Measurements from ENCODE around the gene AUNIP.

Gene AUNIP

DNA sequence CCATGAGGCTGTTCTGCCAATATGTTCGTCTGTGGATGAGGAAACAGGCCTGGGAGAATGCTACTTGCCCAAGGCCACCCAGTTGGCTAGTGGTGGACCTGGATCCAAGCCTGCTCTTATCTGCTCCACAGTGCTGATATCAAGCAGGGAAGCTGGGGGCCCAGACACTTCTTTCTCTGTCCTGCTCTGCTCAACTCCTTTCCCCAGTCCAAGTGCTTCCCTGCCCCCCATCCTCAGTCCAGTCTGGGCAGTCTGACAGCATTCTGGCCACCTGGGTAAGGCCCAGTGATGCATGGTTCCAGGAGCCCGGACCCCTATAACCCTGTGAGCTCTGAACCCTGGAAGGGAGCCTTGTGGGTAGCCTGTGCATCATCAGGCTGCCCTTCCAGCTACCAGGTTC lies 20.4 kb upstream of the AUNIP start:
- Histone ChIP-seq H3K4me2 (ENCODE audit: low read length, poor library complexity, severe bottlenecking) (no peak overlapping the region), H3K79me1 (replicated peaks; ENCODE audit: low read length, poor library complexity, severe bottlenecking) (peaks cover 2% of the 10 kb centered on the region), H3K14ac (ENCODE audit: low read length in 2 of 2) (no peak overlapping the region), H3K36me3 (ENCODE audit: control insufficient read depth in 1 of 2, insufficient read depth in 2 of 2, low read depth in 1 of 2, low read length in 2 of 2) (no peaks in the 10 kb centered on the region), H4K91ac (ENCODE audit: low read length) (no peak overlapping the region), H3K4me3 (ENCODE audit: insufficient read depth in 1 of 2, low read depth in 1 of 2, low read length in 2 of 2) (no peak overlapping the region), H3K4ac (ENCODE audit: low read depth in 1 of 2, low read length in 2 of 2) (no peak overlapping the region), H2BK120ac (ENCODE audit: low read depth, low read length) (no peak overlapping the region), H4K8ac (ENCODE audit: low read length) (no peak overlapping the region), H2AFZ (ENCODE audit: low read depth, low read length) (no peak overlapping the region), H3K23ac (ENCODE audit: low read length in 2 of 2) (no peak overlapping the region), H2BK5ac (ENCODE audit: low read depth, low read length, poor library complexity, severe bottlenecking) (no peak overlapping the region), H2BK15ac (ENCODE audit: low read depth, poor library complexity, severe bottlenecking) (no peak overlapping the region), H3K18ac (ENCODE audit: low read depth in 1 of 2, low read length in 2 of 2) (no peak overlapping the region), H3K9me3 (ENCODE audit: control insufficient read depth, low read length) (no peaks in the 10 kb centered on the region), H2BK12ac (ENCODE audit: low read length in 2 of 2) (no peak overlapping the region), H3K27ac (ENCODE audit: low read length, poor library complexity, severe bottlenecking) (no peak overlapping the region), H2AK5ac (ENCODE audit: low read length, severe bottlenecking) (no peak overlapping the region), H3K4me1 (ENCODE audit: control insufficient read depth, insufficient read depth, low read depth, low read length) (peaks cover 5% of the 10 kb centered on the region), H3K9ac (ENCODE audit: low read length) (no peak overlapping the region), H3K27me3 (ENCODE audit: control insufficient read depth in 1 of 2, insufficient read depth in 1 of 2, low read length in 2 of 2) (peaks cover 0 to 2% of the 10 kb centered on the region in 2 experiments)
- no peak for DNase-seq
- 84% methylated on average over 2 of the region's 2 CpGs for WGBS

- H3K4me3 ChIP-seq (ENCODE audit: insufficient read depth in 1 of 2, low read depth in 1 of 2, low read length in 2 of 2): no peak overlapping the region
- no peak overlapping the region for H3K4me2 ChIP-seq (ENCODE audit: low read length, poor library complexity, severe bottlenecking)
- whole genome bisulfite sequencing: 94% methylated on average over 5 of the region's 5 CpGs
- no peak overlapping the region for H2AFZ ChIP-seq (ENCODE audit: low read depth, low read length)
- H2AK5ac ChIP-seq (ENCODE audit: low read length, severe bottlenecking): no peak overlapping the region
- H3K23ac ChIP-seq (ENCODE audit: low read length in 2 of 2): no peak overlapping the region
- peaks cover 8% of the 10 kb centered on the region for H3K79me1 ChIP-seq (replicated peaks; ENCODE audit: low read length, poor library complexity, severe bottlenecking)
- H3K14ac ChIP-seq (ENCODE audit: low read length in 2 of 2): no peak overlapping the region
- no peak overlapping the region for H3K9ac ChIP-seq (ENCODE audit: low read length)
- H4K8ac ChIP-seq (ENCODE audit: low read length): no peak overlapping the region
- peaks cover 0 to 2% of the 10 kb centered on the region in 2 experiments for H3K27me3 ChIP-seq (ENCODE audit: control insufficient read depth in 1 of 2, insufficient read depth in 1 of 2, low read length in 2 of 2)
- no peak overlapping the region for H3K4ac ChIP-seq (ENCODE audit: low read depth in 1 of 2, low read length in 2 of 2)
- no peaks in the 10 kb centered on the region for H3K36me3 ChIP-seq (ENCODE audit: control insufficient read depth in 1 of 2, insufficient read depth in 2 of 2, low read depth in 1 of 2, low read length in 2 of 2)
- no peak overlapping the region for H2BK5ac ChIP-seq (ENCODE audit: low read depth, low read length, poor library complexity, severe bottlenecking)
- H3K27ac ChIP-seq (ENCODE audit: low read length, poor library complexity, severe bottlenecking): no peak overlapping the region
- no peak for DNase-seq
- no peaks in the 10 kb centered on the region for H3K9me3 ChIP-seq (ENCODE audit: control insufficient read depth, low read length)
- H4K91ac ChIP-seq (ENCODE audit: low read length): no peak overlapping the region
- no peak overlapping the region for H2BK12ac ChIP-seq (ENCODE audit: low read length in 2 of 2)
- H3K4me1 ChIP-seq (ENCODE audit: control insufficient read depth, insufficient read depth, low read depth, low read length): peaks cover 11% of the 10 kb centered on the region
- H2BK120ac ChIP-seq (ENCODE audit: low read depth, low read length): no peak overlapping the region
- H2BK15ac ChIP-seq (ENCODE audit: low read depth, poor library complexity, severe bottlenecking): no peak overlapping the region
- no peak overlapping the region for H3K18ac ChIP-seq (ENCODE audit: low read depth in 1 of 2, low read length in 2 of 2)
Measured at GRCh38 chr1:25878690-25879089, 19.4 kb upstream of the AUNIP start.

DNA sequence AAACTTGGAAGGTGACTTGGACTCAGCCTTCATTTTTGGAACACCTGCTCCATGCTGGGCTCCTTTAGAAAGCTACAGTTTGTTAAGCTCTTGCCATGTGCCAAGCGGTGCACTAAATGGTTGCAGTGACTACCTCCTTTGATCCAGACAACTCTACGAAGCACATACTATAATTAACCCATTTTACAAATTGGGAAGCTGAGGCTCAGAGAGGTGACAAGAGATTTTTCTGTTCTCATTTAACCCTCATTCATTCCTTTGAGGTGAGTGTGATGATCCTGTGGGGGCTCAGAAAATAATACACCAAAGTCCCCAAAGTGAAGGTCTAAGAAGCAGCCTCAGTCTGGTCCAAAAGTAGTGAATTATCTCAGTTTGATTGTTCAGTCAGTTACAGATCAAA lies 17.9 kb upstream of the AUNIP start:
- H3K27ac ChIP-seq (ENCODE audit: low read length, poor library complexity, severe bottlenecking): no peak overlapping the region
- H3K23ac ChIP-seq (ENCODE audit: low read length in 2 of 2): no peak overlapping the region
- H3K27me3 ChIP-seq (ENCODE audit: control insufficient read depth in 1 of 2, insufficient read depth in 1 of 2, low read length in 2 of 2): peaks cover 0 to 2% of the 10 kb centered on the region in 2 experiments
- no peak for DNase-seq
- H3K9me3 ChIP-seq (ENCODE audit: control insufficient read depth, low read length): no peaks in the 10 kb centered on the region
- no peak overlapping the region for H3K4ac ChIP-seq (ENCODE audit: low read depth in 1 of 2, low read length in 2 of 2)
- H2BK15ac ChIP-seq (ENCODE audit: low read depth, poor library complexity, severe bottlenecking): no peak overlapping the region
- H4K8ac ChIP-seq (ENCODE audit: low read length): no peak overlapping the region
- no peak overlapping the region for H4K91ac ChIP-seq (ENCODE audit: low read length)
- no CpG with 5 or more reads among the region's 2 CpGs for WGBS
- no peak overlapping the region for H2AFZ ChIP-seq (ENCODE audit: low read depth, low read length)
- H3K14ac ChIP-seq (ENCODE audit: low read length in 2 of 2): no peak overlapping the region
- H3K36me3 ChIP-seq (ENCODE audit: control insufficient read depth in 1 of 2, insufficient read depth in 2 of 2, low read depth in 1 of 2, low read length in 2 of 2): no peaks in the 10 kb centered on the region
- H3K4me3 ChIP-seq (ENCODE audit: insufficient read depth in 1 of 2, low read depth in 1 of 2, low read length in 2 of 2): no peak overlapping the region
- H3K18ac ChIP-seq (ENCODE audit: low read depth in 1 of 2, low read length in 2 of 2): no peak overlapping the region
- H3K4me2 ChIP-seq (ENCODE audit: low read length, poor library complexity, severe bottlenecking): no peak overlapping the region
- no peak overlapping the region for H3K9ac ChIP-seq (ENCODE audit: low read length)
- no peak overlapping the region for H2BK120ac ChIP-seq (ENCODE audit: low read depth, low read length)
- H3K79me1 ChIP-seq (replicated peaks; ENCODE audit: low read length, poor library complexity, severe bottlenecking): peaks cover 18% of the 10 kb centered on the region
- H2AK5ac ChIP-seq (ENCODE audit: low read length, severe bottlenecking): no peak overlapping the region
- no peak overlapping the region for H2BK5ac ChIP-seq (ENCODE audit: low read depth, low read length, poor library complexity, severe bottlenecking)
- peaks cover 18% of the 10 kb centered on the region for H3K4me1 ChIP-seq (ENCODE audit: control insufficient read depth, insufficient read depth, low read depth, low read length)
- H2BK12ac ChIP-seq (ENCODE audit: low read length in 2 of 2): no peak overlapping the region

- Histone ChIP-seq H3K4me2 (ENCODE audit: low read length, poor library complexity, severe bottlenecking) (no peak overlapping the region), H4K8ac (ENCODE audit: low read length) (no peak overlapping the region), H3K9ac (ENCODE audit: low read length) (no peak overlapping the region), H3K27ac (ENCODE audit: low read length, poor library complexity, severe bottlenecking) (no peak overlapping the region), H3K4me3 (ENCODE audit: insufficient read depth in 1 of 2, low read depth in 1 of 2, low read length in 2 of 2) (no peak overlapping the region), H3K4me1 (ENCODE audit: control insufficient read depth, insufficient read depth, low read depth, low read length) (peaks cover 21% of the 10 kb centered on the region), H2BK5ac (ENCODE audit: low read depth, low read length, poor library complexity, severe bottlenecking) (no peak overlapping the region), H3K23ac (ENCODE audit: low read length in 2 of 2) (no peak overlapping the region), H3K4ac (ENCODE audit: low read depth in 1 of 2, low read length in 2 of 2) (no peak overlapping the region), H3K9me3 (ENCODE audit: control insufficient read depth, low read length) (no peaks in the 10 kb centered on the region), H3K79me1 (replicated peaks; ENCODE audit: low read length, poor library complexity, severe bottlenecking) (peaks cover 18% of the 10 kb centered on the region), H2AK5ac (ENCODE audit: low read length, severe bottlenecking) (no peak overlapping the region), H3K18ac (ENCODE audit: low read depth in 1 of 2, low read length in 2 of 2) (no peak overlapping the region), H3K36me3 (ENCODE audit: control insufficient read depth in 1 of 2, insufficient read depth in 2 of 2, low read depth in 1 of 2, low read length in 2 of 2) (no peaks in the 10 kb centered on the region), H2BK12ac (ENCODE audit: low read length in 2 of 2) (no peak overlapping the region), H3K27me3 (ENCODE audit: control insufficient read depth in 1 of 2, insufficient read depth in 1 of 2, low read length in 2 of 2) (peaks cover 0 to 2% of the 10 kb centered on the region in 2 experiments), H2BK15ac (ENCODE audit: low read depth, poor library complexity, severe bottlenecking) (no peak overlapping the region), H3K14ac (ENCODE audit: low read length in 2 of 2) (no peak overlapping the region), H2BK120ac (ENCODE audit: low read depth, low read length) (no peak overlapping the region), H2AFZ (ENCODE audit: low read depth, low read length) (no peak overlapping the region), H4K91ac (ENCODE audit: low read length) (no peak overlapping the region)
- DNase-seq: no peak
- WGBS: no CpG with 5 or more reads among the region's 2 CpGs
Measured at GRCh38 chr1:25876693-25877077, 17.4 kb upstream of the AUNIP start.

All from mesenchymal stem cell (in vitro differentiated cells and primary cell).